ENCODE data around the gene PSME1.

PSME1 gene

DNA sequence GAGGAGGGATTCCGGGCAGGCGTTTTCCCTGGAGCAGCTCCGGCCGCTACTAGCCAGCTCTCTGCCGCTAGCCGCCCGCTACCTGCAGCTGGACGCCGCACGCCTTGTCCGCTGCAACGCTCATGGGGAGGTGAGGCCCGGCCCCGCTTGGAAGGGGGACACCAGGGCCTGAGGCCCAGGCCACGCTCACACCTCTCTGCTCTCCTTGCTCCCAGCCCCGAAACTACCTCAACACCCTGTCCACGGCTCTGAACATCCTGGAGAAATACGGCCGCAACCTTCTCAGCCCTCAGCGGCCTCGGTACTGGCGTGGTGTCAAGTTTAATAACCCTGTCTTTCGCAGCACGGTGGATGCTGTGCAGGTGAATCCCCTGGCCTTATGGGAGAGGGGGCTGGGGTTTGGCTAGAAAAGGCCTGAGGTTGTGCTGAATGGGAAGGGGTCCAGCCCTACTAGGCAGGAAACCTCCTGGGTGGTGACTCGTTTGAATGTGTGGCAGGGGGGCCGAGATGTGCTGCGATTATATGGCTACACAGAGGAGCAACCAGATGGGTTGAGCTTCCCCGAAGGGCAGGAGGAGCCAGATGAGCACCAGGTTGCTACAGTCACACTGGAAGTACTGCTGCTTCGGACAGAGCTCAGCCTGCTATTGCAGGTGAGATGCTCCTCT lies 11.9 kb downstream of the PSME1 start:
- no peak for DNase-seq

DNA sequence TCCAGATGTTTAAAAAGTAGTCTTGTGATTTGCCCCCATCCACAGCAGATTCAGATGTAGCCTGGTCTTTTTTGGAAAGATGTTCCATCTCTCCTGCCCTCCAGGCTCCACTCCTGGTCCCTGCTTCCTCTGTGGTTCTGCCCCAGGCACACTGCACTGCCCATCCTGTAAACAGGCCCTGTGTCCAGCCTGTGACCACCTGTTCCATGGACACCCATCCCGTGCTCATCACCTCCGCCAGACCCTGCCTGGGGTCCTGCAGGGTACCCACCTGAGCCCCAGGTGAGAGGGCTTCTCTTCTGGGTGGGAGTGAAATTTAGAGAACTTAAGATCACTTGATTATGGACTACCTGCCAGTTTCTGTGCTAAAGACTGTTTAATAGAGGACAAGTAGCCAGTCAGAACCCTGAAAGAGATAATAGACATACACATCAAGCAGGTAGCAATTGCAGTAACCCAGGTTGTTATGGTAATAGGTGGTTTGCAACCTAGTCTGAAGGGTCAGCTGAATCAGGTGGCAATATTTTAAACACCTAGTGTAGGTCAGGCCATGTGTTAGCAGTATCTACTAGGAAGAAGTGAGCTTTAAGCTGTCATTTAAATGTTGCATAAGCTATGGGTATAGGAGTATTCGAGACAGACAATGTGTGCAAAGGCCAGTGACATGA lies 13.4 kb downstream of the PSME1 start:
- no peak for DNase-seq

DNA sequence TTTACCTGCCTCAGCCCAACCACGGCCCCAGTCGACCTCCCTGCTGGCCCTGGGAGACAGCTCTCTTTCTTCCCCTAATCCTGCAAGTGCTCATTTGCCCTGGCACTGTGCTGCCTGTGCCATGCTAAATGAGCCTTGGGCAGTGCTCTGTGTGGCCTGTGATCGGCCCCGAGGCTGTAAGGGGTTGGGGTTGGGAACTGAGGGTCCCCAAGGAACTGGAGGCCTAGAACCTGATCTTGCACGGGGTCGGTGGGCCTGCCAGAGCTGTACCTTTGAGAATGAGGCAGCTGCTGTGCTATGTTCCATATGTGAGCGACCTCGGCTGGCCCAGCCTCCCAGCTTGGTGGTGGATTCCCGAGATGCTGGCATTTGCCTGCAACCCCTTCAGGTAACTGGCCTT lies 14.1 kb downstream of the PSME1 start:
- no peak for DNase-seq

DNA sequence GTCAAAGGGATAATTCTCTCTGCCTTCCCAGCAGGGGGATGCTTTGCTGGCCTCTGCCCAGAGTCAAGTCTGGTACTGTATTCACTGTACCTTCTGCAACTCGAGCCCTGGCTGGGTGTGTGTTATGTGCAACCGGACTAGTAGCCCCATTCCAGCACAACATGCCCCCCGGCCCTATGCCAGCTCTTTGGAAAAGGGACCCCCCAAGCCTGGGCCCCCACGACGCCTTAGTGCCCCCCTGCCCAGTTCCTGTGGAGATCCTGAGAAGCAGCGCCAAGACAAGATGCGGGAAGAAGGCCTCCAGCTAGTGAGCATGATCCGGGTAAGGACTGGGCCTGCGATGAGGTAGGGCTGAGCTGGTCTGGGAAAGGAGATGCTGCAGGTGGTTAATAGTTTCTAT lies 14.6 kb downstream of the PSME1 start:
- no peak for DNase-seq

DNA sequence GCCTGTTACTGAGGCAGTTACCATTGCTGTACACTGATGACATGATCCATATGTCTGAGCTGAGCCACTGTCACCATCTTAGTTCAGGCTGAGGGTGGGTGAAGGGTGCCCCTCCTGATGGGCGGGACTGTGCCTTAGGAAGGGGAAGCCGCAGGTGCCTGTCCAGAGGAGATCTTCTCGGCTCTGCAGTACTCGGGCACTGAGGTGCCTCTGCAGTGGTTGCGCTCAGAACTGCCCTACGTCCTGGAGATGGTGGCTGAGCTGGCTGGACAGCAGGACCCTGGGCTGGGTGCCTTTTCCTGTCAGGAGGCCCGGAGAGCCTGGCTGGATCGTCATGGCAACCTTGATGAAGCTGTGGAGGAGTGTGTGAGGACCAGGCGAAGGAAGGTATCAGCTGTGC lies 15.0 kb downstream of the PSME1 start:
- DNase-seq, result no peak

DNA sequence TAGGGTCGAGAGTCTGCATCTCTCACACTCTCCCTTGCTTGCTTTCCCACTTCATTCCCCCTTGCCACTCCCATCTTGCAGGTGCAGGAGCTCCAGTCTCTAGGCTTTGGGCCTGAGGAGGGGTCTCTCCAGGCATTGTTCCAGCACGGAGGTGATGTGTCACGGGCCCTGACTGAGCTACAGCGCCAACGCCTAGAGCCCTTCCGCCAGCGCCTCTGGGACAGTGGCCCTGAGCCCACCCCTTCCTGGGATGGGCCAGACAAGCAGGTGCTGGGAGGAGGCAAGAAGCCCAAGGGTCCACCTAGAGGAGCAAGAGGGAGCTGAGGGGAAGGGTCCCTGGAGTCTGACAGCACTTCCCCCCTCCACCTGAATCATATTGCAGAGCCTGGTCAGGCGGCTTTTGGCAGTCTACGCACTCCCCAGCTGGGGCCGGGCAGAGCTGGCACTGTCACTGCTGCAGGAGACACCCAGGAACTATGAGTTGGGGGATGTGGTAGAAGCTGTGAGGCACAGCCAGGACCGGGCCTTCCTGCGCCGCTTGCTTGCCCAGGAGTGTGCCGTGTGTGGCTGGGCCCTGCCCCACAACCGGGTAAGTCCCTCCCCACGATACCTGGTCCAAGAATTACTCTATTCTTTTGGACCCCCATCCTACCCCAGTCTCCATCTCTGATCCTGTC lies 15.5 kb downstream of the PSME1 start:
- DNase-seq, result no peak

DNA sequence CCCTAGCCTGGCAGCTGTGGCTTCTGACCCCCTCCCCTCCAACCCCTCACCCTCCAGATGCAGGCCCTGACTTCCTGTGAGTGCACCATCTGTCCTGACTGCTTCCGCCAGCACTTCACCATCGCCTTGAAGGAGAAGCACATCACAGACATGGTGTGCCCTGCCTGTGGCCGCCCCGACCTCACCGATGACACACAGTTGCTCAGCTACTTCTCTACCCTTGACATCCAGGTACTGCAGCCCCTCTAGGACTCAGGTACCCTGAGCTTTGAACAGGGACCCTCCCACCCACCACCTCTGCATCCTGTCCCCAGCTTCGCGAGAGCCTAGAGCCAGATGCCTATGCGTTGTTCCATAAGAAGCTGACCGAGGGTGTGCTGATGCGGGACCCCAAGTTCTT lies 19.1 kb downstream of the PSME1 start:
- DNase-seq, result no peak

DNA sequence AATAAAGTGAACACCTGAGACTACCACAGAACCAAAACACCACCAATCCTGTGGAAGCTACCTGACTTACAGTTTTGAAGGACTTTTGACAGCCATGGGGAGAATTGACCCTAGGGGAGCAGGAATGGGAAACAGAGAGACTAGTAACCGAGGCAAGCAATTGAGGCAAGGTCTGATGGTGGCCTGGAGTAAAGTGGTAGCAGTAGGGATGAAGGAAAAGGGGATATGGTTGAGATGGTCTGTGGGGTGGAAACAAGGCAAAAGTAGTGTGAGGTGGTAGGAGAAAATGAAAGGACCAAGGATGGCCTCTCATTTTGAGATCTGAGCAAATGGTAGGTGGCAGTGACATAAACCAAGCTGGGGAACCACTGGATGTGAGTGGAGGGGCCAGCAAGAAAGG lies 20.8 kb downstream of the PSME1 start:
- DNase-seq, result no peak

DNA sequence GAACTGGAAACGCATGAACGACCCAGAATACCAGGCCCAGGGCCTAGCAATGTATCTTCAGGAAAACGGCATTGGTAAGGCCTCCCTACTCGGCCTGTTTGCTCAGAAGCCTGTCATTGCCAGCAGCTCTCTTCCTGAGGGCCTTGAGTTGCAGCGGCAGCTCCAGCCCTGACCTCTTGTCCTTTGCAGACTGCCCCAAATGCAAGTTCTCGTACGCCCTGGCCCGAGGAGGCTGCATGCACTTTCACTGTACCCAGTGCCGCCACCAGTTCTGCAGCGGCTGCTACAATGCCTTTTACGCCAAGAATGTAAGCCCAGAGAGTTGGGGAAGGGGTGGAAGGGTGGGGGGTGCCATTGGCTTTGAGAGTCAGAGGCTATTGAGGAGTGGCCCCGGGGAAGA lies 21.3 kb downstream of the PSME1 start:
- no peak for DNase-seq

DNA sequence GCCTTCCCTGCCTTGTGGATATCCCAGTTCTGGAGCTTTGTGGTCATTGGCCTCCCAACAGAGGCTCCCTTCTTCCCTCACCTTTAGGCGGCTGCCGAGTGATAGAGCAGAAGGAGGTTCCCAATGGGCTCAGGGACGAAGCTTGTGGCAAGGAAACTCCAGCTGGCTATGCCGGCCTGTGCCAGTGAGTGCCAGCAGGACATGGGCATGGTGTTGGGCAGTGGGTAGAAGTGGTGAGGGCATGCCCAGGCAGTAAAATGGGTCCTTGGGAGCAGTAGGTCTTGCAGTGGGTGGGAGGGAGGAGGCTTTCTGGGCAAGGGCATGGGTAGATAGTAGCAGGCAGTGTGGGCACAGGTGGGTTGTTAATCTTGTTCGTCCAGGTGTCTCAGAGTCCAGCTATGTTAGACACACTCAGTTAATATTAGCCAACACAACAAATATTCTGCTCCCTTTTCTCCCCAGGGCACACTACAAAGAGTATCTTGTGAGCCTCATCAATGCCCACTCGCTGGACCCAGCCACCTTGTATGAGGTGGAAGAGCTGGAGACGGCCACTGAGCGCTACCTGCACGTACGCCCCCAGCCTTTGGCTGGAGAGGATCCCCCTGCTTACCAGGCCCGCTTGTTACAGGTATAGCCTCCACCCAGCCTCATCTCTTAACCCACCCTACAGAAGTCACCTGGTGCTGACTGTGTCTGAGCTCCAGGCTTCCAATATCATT lies 23.9 kb downstream of the PSME1 start:
- no peak for DNase-seq

DNA sequence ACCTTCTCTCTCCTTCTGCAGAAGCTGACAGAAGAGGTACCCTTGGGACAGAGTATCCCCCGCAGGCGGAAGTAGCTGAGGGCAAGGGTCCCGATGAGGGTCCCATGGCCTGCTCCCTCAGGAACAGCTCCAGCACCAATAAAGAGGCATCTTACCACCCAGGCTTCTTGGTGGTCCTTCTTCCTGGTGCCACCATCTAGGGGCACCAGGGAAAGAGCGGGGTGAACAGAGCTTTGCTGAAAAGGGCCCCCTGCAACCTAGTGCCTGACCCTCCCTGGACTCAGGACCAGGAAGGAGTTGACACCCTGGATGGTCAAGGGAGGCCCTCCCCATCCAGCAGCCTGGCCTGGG lies 24.5 kb downstream of the PSME1 start:
- no peak for DNase-seq

DNA sequence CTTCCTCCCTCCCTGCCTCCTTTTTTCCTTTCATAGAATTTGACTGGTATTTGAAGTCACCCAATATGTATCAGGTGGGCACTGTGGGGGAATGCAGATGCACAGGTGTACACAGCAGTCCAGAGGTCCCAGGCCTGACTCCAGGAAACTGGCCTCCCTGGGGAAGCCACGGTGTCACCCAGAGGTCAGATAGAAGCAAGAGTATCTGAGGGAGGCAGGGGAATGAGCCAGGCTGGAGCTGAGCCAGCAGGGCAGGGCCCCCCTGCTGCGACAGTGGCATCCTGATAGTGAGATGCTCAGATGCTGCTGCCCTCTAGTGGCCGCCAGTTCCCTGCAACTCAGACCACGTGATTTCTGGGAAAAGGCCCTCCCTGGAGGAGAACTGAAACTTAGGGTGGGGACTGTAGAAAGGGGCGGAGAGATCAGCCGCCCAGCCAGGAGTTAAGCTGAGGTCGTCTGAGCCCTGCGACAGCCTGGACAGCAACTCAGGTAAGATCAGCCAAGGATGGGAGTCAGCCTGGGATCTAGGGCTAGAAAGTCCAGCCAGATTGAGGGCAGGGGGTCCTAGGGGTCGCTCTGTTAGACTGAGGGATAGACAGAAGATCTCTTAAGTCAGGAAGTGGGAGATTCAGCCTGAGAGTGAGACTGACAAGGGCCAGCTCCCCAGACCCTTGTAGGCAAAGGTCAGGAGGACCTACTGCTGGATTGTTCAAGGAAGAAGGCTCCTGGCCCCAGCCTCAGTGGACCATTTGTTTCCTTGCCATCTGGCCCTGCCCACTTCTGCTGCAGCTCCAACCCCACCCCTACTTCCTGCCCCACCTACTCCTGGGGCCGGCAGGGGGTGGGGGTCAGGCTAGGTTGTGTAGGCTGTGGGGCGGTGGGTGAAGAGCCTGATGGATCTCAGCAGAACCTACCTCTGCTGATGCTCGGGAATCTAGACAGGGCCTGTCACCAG lies 25.1 kb downstream of the PSME1 start, which contains the start of gene IRF9:
TSS of gene IRF9 (plus strand) at position 416 of the 955 bp plus-strand sequence. CDS start 880 bp downstream, outside the sequence.
- DNase-seq, result peak; percentile 89

DNA sequence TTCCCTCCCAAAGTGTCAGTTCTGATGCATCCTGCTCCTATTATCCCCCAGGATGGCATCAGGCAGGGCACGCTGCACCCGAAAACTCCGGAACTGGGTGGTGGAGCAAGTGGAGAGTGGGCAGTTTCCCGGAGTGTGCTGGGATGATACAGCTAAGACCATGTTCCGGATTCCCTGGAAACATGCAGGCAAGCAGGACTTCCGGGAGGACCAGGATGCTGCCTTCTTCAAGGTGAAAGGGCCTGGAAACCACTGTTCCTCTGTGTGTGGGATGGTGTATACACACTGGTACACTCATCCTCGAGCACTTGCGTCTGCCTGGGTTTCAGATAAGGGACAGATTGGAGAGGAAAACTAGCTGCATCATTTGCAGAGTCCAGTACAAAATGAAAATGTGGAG lies 26.1 kb downstream of the PSME1 start:
- no peak for DNase-seq

DNA sequence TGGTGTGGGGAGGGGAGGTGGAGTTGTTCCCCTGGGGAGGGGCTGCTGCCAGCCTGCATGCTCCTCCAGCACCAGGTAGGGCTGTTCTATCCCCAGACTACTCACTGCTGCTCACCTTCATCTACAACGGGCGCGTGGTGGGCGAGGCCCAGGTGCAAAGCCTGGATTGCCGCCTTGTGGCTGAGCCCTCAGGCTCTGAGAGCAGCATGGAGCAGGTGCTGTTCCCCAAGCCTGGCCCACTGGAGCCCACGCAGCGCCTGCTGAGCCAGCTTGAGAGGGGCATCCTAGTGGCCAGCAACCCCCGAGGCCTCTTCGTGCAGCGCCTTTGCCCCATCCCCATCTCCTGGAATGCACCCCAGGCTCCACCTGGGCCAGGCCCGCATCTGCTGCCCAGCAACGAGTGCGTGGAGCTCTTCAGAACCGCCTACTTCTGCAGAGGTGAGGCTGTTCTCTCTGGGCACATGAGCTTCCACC lies 28.6 kb downstream of the PSME1 start:
- DNase-seq, result no peak

DNA sequence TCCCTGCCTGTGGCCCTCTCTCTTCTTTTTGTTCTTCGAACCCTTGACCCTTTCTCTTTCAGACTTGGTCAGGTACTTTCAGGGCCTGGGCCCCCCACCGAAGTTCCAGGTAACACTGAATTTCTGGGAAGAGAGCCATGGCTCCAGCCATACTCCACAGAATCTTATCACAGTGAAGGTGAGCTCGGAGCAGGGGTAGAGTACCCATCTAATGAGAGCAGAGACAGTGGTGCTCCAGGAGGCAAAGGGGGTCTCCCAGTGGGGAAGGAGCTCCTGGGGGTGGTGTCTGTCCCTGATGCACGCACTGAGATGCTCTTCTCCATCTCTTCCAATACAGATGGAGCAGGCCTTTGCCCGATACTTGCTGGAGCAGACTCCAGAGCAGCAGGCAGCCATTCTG lies 29.8 kb downstream of the PSME1 start:
- no peak for DNase-seq

DNA sequence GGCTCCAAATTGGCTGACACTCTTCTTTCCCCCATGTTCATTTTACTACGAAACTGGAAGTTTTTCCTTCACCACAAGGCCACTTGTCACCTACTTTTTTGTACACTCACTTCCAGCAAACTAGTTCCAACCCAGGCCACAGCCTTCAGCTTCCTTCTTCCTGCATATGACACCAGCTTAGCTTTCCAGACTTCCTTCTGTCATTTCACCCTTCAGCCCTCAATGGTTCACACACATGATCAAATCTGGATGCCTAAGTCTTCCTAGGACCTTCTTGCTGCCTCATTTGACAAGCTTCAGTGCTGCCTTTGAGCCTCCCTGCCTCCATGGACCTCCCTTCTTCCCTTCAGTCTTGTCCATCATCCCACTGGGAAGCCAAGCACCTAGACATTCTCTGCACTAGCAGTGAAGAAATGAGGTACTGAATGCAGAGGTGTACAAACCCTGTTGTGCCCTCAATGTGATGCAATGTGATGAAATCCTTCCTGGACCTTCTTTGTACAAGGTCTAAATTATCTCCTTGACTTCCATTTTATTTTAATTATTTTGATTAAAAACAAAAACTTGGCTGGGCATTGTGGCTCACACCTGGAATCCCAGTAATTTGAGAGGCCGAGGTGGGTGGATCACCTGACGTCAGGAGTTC lies 31.6 kb downstream of the PSME1 start:
- no peak for DNase-seq

DNA sequence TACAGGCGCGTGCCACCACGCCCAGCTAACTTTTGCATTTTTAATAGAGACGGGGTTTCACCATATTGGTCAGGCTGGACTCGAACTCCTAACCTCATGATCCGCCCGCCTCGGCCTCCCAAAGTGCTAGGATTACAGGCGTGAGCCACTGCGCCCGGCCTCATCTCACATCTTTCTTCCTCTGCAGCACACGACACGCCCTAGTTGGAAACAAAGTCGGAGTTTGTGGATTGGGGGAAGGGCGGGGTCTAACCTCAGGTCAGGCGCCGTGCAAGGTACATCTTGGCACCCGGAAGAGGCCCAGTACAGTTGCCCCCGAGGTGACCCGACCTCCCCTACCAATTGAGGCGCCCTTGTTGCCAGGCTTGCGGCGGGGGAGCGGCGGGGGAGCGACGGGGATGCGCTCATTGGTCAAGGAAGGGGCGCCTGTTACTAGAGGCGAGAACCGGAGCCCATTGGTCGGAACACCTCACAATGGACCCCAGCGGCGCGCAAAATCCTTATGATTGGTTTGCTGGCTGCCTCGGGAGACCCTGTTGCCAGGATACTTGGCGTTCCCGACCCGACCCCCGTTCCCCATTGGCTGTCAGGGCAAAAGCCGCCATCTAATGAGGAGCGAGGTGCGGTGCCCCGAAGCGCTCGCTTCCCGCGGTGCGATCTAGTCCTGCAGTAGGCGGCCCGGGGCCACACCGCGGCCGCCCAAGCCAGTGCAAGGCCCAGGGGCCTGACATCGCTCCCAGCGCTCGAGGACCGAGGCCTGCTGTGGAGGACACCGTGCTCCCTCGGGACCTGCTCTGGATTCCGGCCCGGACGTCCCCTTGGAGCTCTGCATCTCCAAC lies 35.6 kb downstream of the PSME1 start, which contains the start of gene REC8:
TSS of gene REC8 (plus strand) at position 659 of the 839 bp plus-strand sequence. CDS start 473 bp downstream, outside the sequence.
- DNase-seq, result no peak

DNA sequence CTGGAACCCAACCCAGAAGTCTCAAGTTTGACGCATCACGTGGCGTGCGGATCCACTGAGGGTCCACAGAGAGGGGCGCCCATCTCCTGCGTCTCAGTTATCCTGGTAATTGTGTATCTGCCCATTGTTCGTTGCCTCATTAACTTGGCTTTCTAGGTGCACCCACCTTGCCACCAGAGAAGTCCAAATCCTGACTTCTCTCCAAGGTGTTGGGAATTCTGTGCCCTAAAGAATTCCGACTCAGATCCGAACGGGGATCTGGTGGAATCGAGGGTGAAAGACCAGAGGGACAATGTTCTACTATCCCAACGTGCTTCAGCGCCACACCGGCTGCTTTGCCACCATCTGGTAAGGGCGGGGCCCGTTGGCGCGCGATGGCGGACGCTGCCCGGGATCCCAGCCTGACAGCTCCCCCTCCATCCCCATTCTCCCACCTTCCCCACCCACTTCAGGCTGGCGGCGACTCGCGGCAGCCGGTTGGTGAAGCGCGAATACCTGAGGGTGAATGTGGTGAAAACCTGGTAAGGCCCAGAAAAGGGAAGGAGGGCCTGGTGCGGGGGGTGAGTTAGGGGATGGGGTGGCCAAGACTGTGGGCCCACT lies 36.4 kb downstream of the PSME1 start:
- DNase-seq, result no peak

DNA sequence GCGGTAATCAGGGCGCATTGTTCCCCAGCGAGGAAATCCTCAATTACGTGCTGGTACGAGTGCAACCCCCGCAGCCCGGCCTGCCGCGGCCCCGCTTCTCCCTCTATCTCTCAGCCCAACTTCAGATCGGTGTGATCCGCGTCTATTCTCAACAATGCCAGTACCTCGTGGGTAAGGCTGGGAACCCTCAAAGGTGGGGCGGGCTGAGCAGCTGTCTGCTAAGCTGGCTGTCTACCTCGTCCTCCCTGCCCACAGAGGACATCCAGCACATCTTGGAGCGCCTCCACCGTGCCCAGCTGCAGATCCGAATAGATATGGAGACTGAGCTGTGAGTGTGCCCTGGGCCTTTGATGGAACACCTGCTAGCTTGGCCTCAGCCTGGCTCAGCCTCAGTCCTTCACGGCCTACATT lies 36.9 kb downstream of the PSME1 start:
- no peak for DNase-seq

DNA sequence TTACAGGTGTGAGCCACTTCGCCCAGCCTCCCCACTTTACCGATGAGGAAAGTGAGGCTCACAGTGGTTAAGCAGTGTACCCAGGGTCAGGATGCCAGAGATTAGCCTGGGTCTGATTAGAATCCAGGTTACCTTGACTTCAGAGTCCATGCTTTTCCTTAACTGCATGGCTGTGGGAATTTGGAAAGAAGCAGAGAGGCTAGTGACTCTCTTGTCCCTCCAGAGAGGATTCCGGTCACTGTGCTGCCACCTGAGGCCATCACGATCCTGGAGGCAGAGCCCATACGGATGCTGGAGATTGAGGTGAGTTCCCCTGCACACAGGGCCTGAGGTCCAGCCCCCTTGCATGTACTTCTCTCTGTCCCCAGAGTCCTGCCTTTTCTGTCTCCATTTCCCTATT lies 40.6 kb downstream of the PSME1 start:
- no peak for DNase-seq

All from NCI-H2029 treated with DMSO at 0.1 percent for 48 hours (cell line).